ENCODE measurements around the gene PGRMC1.

- no peak for TF ChIP-seq POLR2AphosphoS5 (IDR thresholded peaks at IDR 0.05)
- TF ChIP-seq CTCF (IDR thresholded peaks at IDR 0.05): no peak
Observed at GRCh38 chrX:119211649-119212014, 24.5 kb upstream of the PGRMC1 start.

All from prostate gland (tissue), 2 donors.